GM19395 (cell line): ENCODE measurements around the gene R3HDM4.
"Not testable (repeated sequence)": the region's sequence is repeated elsewhere in the genome, so short reads cannot be mapped to it uniquely, and the experiment has no call there.

ENCODE experiments used
- ATAC-seq: cut with Tn5 transposase; IDR thresholded peaks from one replicate; pipeline ENCODE4 v1.9.1; 2021; ENCODE audit warnings: mild to moderate bottlenecking, moderate library complexity; ENCODE audit not compliant: unreplicated experiment

The R3HDM4 gene

GRCh38 chr19:877992-878660, 34.9 kb downstream of the R3HDM4 start:
- ATAC-seq = not testable (repeated sequence)

- no peak for ATAC-seq
Observed at GRCh38 chr19:876780-877314, 36.2 kb downstream of the R3HDM4 start.

DNA sequence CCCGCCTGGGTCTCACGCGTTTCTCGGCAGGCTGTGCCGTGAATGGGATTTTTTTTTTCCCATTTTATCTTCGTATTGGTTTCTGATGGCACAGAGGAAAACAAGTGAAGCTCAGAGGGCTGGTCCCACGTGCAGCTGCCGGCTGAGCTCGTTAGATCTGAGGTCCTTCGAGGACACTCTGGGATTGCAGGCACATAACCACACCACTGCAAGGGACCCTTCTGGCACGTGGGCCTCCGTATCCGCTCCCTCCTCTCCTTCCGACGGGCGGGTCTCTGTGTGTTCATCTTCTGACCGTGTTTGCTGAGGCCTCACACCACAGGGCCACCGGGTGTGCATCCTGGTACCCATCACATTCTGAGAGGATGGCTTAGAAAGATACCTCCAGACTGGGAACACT, 36.9 kb downstream of the R3HDM4 start:
- ATAC-seq = no peak

DNA sequence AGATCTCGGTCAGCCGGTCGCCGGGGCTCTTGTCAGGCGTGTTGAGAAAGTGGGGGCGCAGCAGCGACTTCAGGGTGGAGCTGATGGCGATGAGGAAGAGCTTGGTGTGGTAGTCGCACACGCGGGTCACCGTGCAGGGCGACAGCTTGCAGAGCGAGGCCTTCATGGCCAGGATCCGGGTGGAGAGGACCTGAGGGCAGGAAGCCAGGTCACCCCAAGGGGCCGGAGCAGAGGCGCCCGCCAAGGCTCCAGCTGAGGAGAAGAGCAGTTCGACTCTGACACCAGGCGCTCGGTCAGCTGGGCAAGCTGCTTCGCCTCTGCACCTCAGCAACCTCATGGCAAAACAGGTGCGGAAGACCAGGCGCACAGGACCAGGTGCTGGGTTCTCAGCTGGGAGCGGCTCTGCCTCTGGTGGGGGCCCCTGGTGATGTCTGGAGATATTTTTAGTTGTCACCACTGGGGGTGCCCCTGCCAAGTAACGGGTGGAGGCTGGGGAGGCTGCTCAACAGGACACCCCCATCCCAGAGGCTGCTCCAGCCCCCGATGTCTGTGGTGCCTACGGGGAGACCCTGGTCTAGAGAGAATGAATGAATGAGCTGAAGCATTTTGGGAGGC, 37.6 kb downstream of the R3HDM4 start:
- ATAC-seq = no peak

DNA sequence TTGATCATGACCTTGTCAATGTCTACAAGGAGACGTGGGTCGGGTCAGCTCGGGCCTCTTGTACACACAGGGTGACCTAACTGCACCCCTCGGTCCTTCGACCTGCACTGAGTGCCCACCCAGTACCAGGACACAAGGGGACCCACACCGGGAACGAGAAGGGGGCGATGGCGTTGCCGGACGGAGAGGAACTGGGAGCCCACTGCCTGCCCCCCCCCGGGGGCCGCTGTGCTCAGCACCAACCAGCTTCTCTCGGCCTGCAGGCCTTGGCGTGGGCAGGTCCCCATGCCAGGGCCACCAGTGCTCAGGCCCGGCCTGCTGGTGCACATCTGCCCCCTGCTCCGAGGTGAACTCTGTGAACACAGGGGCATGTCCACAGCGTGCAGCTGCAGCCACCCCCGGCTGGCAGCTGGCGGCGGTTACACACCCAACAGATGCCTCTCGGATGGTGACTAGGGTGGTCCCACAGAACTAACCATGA, 39.4 kb downstream of the R3HDM4 start:
- no peak for ATAC-seq

DNA sequence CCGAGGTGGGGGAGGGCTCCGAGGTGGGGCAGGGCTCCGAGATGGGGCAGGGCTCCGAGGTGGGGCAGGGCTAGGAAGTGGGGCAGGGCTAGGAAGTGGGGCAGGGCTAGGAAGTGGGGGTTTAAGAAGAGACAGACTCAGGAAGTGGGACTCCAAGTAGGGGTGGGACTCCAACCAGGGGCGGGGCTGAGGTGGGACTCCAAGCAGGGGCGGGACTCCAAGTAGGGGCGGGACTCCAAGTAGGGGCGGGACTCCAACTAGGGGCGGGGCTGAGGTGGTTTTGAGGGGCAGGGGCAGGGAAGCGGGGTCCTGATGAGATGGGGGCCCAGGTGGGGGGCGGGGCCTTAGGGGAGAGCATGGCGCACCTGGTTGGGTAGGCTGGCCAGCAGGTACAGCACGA, 39.9 kb downstream of the R3HDM4 start:
- ATAC-seq = no peak

DNA sequence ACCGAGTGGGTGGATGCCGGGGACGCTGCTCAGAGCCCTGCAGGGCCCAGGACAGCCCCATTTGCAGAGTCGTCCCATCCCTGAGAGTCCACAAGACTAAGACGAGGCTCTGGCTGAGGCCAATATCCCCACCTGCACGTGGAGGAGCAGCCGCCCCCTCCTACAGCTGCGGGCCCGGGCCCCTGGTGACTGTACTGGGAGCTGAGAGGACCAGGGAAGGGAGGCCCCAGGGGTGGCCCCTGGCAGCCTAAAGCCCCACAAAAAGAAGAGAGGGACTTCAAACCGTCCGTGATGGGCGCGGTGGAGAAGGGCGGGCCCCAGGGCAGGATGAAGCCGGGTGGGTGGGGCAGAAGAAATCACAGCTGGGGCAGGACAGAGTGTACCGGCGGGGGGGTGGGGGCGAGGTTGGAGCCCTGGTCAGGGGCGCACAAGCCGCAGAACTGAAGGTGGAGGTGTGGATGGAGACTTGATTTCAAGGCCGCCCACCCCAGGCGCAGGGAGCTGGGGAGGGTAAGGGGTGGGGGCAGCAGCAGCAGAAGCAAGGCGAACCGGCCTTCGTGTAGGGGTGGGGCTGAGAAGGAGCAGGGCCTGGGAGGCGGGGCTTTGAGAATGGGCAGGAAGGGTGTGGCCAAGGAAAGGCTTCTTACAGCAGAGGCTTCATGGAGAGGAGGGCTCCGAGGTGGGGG, 40.6 kb downstream of the R3HDM4 start:
- no peak for ATAC-seq

- no peak for ATAC-seq
Observed at GRCh38 chr19:871446-872265, 41.4 kb downstream of the R3HDM4 start.

- ATAC-seq = no peak
Observed at GRCh38 chr19:870963-871401, 42.0 kb downstream of the R3HDM4 start.

- no peak for ATAC-seq
Observed at GRCh38 chr19:870314-870713, 42.7 kb downstream of the R3HDM4 start.

- ATAC-seq = no peak
Observed at GRCh38 chr19:869245-870177, 43.5 kb downstream of the R3HDM4 start.

- no peak for ATAC-seq
Observed at GRCh38 chr19:868458-869244, 44.4 kb downstream of the R3HDM4 start.

DNA sequence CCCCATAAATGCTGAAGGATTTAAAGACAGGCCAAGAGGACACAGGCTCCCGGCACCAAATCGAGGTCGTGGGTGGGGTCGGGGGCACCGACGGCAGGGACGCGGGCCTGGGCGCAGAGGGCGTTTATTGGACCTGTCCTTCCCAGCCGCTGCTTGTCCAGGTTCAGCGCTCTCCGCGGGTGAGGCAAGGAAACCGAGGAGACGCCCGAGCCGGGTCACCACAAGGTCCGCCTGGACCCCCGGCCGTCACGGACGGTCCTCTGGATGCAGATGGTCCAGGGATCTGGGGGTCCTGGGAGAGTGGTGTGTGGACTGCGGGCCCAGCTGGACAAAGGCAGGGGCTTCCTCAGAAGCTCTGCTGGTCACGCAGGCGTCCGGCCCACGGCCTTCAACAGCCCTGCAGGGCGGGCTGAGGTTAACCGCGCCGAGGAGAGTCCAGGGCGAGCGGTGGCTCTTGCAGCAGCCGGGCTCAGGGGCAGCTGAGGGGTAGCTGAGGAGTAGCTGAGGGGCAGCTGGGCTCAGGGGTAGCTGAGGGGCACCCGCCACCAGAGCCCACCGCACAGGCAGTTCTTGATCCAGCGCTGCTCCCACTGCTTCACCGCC, 45.1 kb downstream of the R3HDM4 start:
- ATAC-seq = no peak

- ATAC-seq = no peak
Observed at GRCh38 chr19:867301-867793, 45.7 kb downstream of the R3HDM4 start.

DNA sequence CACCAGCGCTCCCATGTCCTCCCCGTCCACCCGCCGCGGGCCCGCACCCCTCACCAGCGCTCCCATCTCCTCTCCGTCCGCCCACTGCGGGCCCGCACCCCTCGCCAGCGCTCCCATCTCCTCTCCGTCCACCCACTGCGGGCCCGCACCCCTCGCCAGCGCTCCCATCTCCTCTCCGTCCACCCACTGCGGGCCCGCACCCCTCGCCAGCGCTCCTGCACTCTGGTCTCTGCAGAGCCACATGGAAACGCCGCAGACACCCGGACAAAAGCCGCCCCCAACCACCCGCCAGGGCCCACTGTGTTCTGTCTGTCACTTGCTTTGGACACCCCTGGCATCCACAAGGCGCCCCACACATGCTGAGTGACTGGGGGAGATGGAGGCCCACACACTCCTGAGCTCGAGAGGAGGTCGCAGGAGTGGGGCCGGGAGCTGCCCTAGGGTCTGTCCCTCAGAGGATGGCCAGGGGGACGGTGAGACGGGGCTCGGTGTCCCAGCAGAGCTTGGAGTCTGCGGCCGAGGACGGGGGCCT, 46.2 kb downstream of the R3HDM4 start:
- no peak for ATAC-seq

DNA sequence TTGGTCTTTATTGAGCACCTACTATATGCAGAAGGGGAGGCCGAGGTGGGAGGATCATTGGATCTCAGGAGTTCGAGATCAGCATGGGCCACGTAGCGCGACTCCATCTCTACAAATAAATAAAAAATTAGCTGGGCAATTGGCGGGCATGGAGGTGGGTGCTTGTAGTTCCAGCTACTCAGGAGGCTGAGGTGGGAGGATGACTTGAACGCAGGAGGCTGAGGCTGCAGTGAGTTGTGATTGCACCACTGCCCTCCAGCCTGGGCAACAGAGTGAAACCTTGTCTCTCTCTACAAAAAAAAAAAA, 49.8 kb downstream of the R3HDM4 start:
- ATAC-seq = no peak

DNA sequence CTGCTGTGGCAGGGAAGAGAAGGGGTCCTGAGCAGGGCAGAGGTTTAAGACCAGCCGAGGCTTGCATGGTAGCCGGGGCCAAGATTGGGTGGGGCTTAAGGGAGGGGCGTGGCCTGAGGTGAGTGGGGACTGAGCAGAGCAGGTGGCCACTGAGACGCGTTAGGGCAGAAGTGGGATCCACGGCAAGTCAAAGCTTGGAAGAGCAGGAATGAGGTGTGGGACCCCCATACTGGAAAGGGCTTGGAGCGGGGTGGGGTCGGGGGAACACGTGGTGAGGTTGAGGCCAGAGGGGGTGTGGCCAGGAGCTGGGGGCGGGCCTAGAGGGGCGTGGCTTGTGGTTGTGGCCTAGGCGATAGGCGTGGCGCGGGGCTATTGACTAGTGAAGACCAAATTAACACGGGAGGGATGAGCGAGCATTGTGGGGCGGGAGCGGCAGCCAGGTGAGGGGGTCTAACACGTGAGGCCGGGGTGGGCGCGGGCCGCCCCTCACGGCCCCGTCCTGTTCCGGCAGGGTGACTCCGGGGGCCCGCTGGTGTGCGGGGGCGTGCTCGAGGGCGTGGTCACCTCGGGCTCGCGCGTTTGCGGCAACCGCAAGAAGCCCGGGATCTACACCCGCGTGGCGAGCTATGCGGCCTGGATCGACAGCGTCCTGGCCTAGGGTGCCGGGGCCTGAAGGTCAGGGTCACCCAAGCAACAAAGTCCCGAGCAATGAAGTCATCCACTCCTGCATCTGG, 50.3 kb downstream of the R3HDM4 start:
- no peak for ATAC-seq
